GM18868 (cell line): Measurements from ENCODE around the gene SEC16A.

Experiments
- ATAC-seq: cut with Tn5 transposase; IDR thresholded peaks from one replicate; pipeline ENCODE4 v1.9.1; 2021; ENCODE audit warnings: mild to moderate bottlenecking, moderate library complexity; ENCODE audit not compliant: unreplicated experiment

SEC16A gene

DNA sequence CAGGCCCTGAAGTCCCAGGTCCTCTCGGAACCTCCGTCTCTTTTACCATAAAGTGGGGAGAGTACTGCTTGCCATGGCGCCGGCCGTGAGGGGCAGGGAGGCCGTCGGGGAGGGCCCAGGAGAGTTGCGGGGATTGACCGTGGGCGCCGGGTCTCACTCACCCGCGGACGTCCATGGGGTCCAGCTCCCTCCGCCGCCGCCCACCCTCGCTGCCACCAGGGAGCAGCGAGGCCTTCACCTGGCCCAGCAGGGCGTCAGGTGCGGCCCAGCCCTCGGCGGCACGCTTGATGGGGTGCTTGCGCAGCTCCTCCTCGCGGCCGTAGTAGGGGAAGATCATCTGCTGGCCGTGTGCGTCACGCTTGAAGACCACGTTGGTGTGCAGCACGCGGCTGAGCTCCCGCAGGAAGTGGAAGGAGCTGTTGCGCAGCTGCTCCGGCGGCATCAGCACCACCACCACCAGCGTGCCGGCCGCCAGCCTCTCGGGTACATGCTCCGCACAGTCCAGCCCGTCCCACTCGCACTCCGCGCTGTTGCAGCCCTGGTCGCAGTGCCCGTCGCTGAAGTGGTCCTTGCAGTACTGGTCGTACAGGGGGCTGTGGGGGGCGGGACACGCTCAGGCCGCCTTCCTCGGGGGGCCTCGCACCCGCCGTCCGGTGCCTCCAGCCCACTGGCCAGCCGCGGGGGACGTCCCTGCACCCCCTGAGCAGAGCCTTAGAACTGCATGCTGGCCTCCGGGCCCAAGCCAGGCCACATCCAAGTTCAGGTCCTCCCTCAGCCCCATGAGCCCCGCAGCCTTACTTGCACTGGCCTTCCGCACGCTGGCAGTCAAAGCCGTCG is 21.9 kb upstream of the SEC16A start:
- ATAC-seq = no peak

DNA sequence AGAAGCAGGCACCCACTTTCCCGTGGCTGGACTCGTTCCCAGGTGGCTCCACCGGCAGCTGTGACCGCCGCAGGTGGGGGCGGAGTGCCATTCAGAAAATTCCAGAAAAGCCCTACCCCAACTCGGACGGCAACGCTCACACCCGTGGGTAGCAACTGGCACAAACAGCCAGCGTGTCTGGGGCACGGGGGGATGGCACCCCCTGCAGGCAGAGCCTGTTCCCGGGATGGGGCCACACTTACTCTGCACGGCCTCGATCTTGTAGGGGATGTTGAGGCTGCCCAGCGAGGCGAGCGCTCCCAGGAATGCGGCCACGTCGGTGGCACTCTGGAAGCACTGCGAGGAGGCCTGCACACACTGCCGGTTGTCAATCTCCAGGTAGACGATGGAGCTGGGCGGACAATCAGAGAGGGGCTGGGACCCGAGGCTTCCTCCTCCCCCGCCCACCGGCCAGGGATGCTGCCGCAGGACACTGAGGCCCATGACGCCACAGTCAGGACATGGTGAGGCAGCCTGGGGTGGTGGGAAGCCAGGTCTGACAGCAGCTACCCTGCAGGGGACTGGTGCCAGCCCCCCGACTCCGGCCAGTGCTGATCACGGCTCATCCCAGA is 20.2 kb upstream of the SEC16A start:
- ATAC-seq = no peak

DNA sequence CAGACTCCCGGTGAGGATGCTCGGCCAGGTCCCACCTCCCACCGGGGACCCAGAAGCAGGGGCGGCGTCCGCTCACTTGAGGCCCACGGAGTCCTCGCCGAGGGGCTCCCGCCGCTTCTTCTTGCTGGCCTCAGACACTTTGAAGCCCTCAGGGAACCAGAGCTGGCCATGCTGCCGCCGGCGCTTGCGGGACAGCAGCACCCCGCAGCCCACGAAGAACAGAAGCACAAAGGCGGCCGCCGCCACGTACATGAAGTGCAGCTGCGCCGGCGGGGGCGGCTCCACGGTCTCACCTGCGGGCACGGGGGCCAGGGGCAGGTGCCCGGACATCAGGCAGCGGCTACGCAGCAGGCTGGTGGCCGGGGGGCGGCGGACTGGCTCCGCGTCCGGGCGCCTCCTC is 19.4 kb upstream of the SEC16A start:
- ATAC-seq = no peak

DNA sequence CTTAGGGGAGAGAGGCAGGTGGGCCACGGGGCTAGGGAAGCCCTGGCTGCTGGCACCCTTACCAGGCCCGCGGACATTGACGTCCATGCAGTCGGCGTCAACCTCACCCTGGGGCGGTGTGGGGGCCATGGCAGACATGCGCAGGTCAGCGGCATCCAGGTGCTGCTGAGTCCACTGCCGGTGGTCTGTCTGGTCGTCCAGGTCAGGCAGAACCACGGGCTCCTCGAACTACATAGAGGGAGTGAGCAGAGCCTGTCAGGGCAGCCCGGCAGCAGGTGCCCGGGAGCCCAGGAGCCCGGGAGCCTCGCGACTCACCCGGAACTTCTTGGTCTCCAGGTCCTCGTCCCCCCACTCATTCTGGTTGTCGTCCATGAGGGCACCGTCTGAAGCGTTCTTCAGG is 18.8 kb upstream of the SEC16A start:
- no peak for ATAC-seq

DNA sequence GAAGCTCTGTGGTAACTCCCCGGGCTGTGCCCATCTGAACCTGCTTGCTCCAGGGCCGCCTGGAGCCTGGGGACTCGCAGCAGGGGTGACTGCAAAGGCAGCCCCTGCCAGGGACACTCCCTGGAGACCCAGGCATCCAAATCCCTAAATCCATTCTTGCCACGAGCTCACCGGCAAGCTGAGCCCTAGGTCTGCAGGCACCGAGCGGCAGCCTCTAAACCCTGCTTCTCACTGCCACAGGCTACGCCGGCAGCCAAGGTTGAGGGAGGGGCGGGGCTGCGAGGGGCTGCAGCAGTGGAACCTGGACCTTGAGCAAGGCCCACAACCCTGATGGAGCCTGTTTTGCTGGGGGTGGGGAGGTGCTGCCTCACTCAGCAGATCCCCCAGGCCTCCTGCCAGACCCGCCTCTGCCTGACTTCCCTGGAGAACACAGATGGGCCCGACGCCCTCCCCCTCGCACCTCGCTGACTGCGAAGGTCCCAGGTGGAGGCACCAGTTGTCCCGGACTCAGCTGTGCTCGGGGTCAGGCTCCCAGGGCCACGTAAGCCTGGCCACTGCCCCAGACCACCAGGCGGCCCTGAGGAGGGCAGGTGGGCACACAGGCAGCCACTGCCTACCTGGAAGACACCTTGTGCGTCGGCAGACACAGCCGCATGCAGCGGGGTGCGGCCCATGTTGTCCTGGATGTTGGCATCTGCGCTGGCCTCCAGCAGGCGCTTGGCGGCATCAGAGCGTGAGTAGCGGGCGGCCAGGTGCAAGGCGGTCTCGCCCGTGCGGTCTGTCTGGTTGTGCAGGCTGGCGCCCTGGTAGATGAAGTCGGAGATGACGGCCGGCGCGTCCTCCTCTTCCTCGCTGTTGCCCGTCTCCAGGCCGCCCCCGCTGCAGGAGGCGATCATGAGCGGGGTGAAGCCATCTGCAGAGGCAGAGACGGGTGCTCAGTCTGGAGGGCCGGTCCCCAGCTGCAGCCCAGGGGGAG is 17.4 kb upstream of the SEC16A start:
- no peak for ATAC-seq

DNA sequence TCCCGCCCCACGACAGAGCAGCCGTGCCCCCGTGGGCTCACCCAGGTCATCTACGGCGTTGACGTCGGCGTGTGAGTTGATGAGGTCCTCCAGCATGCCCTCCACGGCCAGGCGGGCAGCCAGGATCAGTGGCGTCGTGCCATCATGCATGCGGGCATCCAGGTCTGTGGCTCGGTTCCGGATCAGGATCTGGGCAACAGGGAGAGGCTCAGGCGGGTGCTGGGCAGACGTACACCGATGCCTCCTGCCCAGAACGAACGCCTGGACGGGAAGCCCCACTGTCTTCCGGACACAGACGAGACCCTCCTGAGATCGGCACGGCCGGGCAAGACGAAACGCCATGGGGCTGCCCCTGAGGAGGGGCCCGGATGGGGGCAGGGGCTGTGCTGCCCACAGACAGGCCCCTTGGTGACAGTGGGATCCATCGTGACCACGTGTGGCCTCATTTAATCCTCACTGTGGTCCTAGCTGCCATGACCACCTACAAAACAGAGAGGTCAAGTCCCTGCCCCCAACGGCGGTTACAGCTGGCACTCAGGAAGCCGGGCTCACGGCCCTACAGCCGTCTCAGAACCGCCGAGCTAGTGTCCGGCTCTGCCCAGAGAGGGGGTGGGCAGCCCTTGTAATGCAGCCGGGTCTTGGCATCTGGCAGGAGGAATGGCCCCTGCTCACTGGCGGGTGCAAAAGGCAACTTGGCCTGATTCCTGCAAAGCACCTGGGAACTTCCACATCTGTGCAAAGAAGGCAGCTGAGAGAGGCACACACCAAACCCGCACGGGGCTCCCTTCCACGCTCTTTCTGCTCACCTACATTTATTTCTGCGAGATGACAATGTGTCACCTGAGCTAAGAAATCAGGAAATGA is 16.5 kb upstream of the SEC16A start:
- ATAC-seq = no peak

DNA sequence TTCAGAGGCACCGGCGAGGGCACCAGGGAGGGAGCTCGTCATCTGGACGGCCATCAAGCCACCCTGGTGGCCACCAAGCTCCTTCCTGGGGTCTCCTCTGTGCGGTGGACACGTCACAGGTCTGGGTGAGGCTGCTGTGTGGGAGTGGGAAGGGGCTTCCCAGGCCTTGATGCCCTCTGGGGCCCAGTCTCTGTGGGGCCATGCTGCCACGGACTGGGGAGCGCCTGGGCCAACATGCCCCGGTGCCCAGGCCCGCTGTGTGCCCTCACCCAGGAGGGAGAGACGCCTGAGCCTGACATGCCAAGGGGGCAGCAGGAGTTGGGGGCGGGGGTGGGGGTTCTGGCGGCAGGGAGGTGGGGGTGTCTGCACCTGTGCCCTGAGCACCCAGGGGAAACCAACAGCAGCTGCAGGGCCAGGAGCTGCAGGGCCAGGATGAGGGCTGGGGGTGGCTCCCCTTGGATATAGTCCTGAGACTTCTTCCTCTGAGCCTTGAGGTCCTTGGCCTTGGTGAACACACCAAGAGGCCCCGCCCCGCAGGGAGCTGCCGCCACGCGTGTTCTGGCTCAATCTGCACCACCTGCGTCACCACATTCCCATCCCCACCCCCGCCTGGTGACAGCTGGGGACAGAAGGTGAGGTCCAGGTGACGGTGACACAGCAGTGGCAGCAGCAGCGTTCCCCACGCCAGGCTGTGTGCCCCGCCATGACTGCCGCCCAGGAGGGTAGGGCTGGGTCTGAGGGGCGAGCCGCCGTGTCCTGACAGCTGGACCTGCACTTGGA is 15.3 kb upstream of the SEC16A start:
- no peak for ATAC-seq

DNA sequence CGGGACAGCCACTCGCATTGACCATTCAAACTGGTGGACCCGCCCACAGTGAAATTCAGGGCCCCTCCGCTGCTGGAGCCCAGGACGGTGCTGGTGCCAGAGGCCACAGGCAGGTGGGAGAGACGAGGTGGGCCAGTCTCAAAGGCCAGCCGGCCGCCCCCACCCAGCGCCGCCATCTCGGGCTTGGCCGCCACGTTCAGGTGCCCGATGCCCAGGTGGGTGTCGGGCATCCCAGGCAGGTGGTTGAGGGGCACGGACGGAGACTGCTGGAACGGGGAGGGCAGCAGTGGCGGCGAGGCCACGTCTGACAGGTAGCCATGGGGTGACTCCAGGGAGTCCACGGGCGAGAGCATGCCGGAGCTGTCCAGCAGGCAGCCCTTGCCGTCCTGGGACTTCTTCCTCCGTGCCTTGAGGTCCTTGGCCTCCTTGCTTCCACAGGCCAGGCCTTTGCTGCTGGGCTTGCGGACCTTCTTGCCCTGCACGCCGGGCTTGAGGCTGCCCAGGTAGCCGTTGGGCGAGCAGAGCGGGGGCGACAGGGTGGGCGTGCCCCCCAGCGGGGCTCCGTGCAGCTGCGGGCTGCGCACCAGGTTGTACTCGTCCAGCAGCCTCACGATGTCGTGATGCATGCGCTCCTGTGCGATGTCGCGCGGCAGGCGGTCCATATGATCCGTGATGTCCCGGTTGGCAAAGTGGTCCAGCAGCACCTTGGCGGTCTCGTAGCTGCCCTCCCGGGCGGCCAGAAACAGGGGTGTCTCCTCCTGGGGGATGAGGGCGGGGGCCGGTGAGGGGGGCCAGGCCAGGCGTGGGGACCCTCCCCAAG is 14.2 kb upstream of the SEC16A start:
- no peak for ATAC-seq

DNA sequence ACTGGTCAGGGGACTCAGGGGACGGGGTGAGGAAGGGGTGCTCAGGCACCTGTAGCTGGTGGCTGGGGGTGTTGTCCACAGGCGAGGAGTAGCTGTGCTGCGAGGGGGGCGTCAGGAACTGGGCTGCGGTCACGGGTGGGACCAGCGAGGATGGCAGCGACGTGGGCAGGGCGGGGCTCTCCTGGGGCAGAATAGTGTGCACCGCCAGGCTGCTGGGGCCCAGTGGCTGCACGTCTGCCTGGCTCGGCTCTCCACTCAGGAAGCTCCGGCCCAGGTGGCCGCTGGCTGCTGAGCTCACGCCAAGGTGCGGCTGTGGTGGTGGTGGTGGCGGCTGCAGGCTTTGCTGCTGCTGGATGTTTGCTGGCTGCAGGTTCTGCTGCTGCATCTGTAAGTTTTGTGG is 13.3 kb upstream of the SEC16A start:
- no peak for ATAC-seq

DNA sequence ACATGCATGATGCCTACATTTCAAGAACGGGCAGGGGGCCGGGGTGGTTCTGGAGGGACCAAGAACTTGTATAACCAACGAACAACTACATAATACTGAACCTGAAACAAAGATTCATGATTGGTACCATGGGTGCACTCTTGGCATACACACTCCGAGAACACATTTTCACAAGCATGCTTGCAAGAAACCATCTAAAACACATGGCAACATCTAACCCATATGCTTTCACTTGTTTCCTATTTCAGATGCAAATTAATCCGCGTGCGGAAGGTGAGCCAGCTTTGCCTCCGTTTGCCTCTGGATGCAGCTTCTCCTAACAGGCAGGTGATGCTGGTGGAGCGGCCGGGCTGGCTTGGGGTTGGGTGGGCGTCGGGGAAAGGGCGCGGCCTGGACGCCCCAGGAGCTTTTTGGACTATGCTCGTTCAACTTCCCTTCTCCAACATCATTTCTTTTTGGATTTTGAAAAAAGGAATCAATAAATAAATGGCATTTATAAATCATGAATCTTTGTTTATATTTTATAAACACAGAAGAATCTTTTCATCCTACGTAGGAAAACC is 12.5 kb upstream of the SEC16A start:
- ATAC-seq = no peak

DNA sequence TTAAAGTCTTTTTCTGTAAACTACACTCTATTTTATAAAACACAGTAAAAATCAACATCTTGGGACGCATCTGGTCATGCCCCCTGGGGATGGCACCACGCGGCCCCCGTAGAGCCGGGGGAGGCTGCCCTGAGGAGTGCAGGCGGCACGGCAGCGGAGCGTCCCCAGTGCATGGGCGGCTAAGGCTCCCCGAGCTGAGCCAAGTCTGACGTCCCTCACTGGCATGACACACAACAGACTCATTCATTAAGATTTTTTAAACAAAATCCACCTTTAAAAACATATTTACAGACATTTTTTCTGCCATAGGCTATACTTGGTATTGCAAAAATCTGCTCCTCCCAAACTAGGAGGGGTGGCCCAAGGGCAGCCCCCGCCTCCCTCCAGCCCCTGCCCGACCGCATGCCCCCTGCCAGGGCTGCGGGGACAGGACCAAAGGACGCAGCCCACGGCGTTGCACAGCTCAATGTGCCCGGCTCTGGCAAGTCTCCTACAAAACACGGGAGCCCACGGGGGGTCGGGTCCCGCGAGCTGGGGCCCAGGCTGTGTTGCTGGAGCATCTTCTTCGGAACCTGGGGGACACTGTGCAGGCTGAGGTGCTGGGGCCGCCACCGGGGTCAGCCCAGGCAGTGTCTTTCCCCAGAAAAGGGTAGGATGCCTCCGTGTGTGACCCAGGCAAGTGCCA is 11.8 kb upstream of the SEC16A start:
- no peak for ATAC-seq

DNA sequence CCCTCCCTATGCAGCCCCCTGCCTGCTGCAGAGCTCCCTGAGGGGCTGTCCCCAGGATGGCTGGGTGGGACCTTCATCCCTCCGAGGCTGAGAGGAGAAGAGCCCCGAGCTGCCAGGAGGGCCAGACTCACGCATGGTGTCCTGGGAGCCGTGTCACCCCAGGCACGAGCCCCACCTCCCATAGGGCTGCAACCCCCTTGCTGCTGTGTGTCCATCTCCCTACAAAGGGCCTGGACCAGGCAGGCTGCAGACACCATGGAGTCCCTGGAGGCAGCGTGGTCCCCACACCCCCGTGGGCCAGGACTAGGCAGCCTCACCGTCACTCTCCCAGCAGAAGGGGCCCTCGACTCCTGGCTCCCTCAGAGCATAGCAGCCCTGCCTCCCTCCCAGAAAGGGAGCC is 11.2 kb upstream of the SEC16A start:
- ATAC-seq = no peak

DNA sequence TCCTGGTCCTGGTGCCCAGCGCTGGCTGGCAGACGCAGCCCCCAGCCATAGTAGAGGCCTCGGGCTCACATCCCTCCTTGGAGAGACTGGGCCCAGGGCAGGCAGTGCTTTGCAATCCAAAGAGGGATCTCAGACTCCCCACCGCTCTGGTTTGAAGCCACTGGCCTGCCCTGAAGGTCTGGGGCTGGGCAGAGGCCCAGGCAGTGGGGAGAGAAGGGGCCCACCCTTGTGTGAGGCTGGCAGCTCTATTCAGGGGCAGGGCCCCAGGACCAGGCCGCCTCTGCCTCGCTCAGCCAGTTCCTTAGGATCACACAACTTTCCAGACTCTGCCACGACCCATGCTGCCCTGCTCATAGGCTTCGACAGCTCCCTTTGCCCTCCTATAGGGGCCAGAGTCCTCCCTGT is 10.7 kb upstream of the SEC16A start:
- no peak for ATAC-seq

DNA sequence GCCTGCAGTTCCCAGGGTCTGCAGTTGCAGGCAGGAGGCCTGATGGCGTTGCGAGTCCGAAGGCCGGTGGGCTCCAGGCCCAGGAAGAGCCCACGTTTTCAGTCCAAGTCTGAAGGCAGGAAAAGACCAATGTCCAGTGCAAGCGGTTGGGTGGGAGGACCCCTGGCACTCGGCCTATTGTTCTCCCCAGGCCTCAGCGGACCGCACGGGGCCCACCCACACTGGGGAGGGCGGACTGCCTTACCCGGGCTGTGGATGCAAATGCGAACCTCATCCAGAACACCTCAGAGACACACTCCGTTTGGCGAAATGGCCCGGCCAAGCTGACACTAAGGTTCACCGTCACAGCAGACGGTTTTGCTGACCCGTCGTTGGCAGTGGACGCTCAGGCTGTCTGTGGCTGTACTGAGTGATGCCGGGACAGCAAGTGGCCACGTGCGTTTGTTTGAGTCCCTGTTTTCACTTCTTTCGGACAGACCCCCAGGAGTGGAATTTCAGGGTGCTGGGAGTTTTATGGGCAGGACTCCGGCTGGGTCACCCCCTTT is 10.2 kb upstream of the SEC16A start:
- no peak for ATAC-seq

DNA sequence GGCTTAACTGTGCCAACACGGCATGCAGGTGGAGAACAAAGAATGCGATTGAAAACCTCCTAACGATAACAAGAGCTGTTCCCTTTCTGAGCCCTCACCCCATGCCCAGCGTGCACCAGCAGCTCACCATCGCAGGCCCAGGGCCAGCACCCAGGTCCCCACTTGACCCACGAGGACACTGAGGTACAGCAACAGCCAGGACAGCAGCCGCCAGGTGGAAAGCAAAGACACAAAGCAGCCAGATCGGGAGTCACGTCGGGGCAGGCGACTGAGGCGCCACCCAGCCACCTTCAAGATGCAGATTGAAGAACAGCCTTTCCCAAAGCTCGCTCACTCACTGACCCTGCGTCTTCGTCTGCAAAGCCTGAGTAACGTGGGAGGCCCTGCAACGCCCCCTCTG is 6.9 kb upstream of the SEC16A start:
- no peak for ATAC-seq

DNA sequence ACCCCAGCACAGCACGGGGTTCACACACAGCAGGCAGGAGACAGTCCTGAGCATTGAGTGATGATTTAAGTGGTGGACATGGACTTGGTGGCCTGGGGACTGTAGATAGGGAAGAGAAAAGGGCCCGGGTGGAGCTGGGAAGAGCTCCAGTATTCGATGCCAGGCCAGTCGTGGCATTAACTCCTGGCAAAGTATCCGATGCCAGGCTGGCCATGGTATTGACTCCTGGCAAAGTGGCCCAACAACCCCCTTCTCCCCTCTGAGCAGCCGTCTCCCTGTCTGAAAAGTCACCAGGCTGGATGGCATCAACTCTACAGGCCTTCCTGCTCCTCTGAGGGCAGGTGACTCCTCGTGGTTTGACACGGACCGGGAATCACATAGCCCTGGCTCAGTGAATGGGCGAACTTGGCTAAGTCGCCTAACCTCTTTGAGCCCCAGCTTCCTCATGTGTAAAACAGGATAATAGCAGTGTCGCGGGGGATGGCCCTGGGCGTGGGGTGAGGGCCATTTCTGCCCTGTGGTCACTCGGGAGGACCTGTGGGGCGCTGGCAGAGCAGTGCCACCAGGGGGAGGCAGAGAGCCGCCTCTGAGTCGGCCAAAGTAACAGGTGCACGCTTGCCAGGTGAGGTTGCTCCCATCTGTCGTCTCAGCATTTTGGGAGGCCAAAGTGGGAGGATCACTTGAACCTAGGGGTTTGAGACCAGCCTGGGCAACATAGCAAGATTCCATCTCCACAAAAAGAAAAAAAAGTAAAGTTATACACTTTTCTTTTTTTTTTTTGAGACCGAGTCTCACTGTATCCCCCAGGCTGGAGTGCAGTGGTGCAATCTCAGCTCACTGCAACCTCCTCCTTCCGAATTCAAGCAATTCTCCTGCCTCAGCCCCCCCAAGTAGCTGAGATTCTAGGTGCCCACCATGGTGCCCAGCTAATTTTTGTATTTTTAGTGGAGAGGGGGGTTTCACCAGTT is 5.7 kb upstream of the SEC16A start:
- ATAC-seq = no peak

DNA sequence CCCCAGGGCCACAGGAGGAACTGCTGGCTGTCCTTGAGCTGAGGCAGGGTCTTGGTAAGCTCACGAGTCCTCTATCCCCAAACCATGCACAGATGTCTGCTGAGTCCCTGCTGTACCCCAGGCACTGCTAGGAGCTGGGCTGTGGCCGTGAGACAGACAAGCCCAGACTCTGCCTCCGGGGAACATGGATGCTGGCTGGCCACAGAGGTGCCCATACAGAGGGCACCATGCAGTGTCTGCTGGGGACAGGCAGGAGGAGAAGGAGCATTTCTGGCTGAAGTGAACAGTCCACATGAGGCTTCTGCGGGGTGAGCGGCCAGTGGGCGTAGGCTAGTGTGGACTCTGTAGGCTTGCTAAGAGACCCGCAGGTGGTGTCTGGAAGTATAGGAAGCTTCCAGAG is 4.8 kb upstream of the SEC16A start:
- ATAC-seq = no peak
